Activated T-helper 1 cell treated with anti-CD3 and anti-CD28 coated beads, Interleukin-2, amount 50 U/mL, for 16 hours (primary cell): ENCODE measurements around the gene FMN2.
"Not testable (repeated sequence)": the region's sequence is repeated elsewhere in the genome, so short reads cannot be mapped to it uniquely, and the experiment has no call there.

Source experiments
- DNase-seq, 2 donors: peaks; one replicate each; pipeline ENCODE4 v3.0.0-alpha.2; 2020; ENCODE audit warnings: low read depth in 1 of 2, low spot score in 1 of 2

The FMN2 gene

DNA sequence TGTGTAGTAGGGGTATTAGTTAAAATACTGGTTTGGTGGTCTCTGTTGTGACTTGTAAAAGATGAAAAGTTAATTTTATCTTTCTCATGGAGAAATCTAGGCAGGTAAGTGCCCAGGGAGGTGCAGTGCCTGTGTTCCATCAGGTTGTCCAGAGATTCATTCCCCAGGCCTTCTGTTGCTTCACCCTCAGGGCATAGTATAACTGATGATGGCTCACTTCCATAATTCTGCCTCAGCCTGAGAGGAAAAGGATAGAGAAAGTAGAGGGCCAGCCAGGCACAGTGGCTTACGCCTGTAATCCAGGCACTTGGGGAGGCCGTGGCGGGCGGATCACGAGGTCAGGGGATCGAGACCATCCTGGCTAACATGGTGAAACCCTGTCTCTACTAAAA is 153.9 kb downstream of the FMN2 start:
- no peak for DNase-seq

DNA sequence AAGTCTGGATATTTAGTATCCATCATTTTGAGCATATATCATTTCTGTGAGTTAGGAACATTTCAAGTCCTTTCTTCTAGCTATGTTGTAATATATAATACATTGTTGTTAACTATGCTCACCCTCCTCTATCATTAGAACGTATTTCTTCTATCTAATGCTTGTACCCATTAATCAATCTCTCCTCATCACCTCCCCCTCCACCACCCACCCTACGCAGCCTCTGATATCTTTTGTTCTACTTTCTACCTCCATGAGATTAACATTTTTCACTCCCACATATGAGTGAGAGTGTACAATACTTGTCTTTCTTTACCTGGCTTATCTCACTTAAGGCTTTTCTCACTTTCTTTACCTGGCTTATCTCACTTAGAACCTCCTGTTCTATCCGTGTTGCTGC is 156.2 kb downstream of the FMN2 start:
- no peak for DNase-seq

DNA sequence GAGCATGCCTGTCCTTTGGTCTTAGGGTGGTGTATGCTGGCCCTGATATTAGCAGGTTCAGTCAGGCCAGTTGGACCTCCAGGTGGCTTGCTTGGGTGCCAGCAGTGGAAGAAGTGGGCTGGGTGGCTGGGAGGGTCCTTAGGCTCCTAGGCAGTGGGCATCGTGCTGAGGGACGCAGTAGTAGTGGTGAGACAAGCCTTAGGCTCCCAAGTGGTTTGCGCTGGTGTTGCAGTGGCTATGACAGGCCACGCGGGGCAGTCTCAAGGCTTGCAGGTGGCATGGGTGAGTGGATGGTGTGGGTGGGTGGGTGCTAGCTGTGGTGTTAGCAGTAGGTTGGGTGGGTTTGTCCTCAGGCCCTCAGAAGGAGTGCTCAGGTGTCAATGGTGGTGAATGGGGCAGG is 162.3 kb downstream of the FMN2 start:
- no peak for DNase-seq

DNA sequence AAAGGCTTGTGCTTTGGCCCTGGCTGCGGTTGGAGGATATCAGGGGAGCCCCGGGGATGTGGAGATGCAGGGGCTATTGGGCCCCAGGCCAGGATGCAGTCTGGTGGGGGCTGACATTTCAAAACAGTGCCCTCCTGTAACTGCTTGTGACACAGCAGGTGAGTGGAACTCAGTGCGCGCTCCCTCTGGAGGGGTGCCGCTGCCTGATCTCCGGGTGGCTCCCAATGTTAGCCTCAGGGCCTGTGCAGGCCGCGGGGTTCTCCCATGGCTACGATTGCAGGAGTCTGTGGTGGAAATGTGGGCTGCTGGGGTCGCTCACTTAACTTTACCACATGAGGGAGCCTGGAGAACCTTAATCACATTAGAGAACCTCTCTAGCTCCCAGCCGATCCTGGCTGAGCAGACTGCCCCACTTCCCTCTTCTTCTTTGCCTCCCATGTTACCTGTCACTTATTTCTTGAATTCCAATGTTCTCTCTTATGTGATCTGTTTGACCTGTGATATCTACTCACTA is 163.2 kb downstream of the FMN2 start:
- DNase-seq = no peak

DNA sequence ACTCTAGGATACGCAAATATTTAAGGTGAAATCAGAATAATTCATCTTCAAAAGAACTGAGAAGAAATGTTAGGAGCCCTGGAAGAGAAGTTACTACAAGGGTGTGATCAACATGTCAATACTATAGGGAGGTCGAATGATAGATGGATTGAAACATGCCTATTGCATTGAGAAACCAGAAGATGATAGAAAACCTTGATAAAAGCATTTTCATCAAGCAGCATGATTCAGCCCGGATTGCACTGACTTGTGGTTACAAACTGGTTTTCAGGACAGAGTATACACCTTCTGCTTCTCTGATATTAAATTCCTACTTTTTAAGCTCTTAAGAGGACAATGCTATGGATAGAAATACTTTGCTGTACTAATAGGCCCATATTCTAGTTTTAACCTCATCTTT is 164.2 kb downstream of the FMN2 start:
- no peak for DNase-seq

DNA sequence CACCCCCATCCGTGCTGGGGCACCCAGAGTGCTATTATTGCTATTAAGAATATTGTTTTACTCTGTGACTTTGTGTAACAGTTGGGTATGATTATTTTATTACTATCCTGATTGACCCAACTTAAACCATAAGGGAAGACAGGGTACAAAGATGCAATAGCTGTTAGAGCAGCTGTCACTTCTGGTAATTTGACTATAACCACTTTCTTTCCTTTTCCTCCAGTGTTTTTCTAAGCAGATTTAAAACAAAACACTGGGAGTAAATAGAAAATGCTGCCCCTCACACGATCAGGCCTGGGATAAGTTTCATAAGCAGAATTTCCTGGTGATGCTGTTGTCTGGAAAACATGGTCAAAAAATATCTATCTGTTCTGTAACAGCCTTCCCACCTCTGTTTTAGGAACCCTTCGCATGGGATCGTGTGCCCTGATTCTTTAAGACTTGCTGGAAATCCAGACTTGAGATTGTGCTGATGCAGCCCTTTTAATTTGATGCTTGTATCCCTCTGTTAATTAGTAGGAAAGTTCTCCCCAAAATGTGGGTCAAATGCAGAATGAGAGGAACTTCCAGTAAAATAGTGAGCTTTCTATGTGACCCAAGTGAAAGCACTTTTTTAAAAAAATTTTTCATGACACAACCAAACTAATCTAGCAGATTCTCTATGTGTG is 165.3 kb downstream of the FMN2 start:
- DNase-seq = no peak

DNA sequence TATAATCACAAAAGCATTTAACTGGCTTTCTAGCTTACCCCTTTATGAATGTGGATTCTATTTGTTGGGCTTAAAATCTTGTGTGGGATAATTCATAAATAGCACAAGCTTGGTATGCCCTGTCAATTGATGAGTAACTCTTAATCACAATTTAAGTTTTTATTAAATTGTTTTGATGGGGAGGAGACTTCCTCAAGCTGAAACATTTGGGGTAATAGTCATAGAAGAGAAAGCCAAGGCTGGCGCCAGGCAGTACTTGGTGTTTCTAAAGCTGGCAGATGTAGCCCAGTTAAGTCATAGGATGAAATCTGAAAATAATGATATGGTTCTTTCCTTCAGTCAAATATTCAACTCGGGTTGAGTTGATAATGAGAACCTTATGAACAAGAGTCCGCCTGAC is 167.2 kb downstream of the FMN2 start:
- no peak for DNase-seq

DNA sequence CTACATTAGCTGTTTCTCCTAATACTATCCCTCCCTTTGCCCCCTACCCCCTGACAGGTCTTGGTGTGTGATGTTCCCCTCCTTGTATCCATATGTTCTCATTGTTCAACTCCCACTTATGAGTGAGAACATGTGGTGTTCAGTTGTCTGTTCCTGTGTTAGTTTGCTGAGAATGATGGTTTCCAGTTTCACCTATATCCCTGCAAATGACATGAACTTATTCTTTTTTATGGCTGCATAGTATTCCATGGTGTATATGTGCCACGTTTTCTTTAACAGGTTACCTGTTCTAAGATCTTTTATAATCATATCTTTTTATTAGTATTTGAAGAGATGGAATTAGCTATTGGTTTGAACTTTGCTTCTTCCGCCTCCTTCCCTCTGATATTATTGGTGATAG is 172.8 kb downstream of the FMN2 start:
- DNase-seq = not testable (repeated sequence)

DNA sequence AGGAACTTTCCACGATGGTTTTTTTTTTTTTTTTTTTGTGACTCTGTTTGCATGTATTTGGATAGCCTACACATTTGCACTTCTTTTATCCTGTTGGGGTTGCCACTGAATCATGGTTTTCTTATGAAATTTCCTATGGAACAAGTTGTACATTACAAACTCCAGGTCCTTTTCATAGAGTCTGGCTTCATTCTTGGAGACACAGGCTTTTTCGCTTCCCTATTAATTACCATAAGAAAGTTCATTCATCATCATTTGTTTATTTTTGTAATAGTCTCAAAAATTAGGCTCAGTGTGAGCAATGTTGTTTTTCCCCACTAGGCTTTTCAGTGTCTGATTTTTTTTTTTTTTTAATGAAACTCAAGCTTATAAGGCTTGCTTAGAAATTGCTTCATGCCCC is 179.4 kb downstream of the FMN2 start:
- no peak for DNase-seq

DNA sequence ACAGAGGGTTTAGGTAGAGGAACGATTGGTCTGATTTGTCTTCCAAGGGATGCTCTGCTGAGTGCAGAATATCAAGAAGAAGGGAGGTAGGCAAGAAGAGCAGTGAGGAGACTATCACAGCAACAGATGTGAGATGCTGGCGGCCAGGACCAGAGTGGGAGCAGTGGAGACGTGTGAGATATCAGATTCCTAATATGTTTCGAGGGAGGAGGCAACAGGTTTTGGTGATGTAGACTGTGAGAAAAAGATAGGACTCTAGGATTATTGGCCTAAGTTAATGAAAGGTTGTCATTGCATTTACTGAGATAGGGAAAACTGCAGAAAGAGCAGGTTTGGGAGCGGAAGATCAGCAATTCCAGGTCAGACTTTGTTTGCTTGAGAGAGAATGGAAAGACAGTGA is 182.9 kb downstream of the FMN2 start:
- no peak for DNase-seq

DNA sequence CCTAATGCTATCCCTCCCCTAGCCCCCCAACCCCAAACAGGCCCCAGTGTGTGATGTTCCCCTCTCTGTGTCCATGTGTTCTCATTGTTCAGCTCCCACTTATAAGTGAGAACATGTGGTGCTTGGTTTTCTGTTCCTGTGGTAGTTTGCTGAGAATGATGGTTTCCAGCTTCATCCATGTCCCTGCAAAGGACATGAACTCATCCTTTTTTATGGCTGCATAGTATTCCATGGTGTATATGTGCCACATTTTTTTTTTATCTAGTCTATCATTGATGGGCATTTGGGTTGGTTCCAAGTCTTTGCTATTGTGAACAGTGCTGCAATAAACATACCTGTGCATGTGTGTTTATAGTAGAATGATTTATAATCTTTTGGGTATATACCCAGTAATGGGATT is 183.5 kb downstream of the FMN2 start:
- DNase-seq = not testable (repeated sequence)

DNA sequence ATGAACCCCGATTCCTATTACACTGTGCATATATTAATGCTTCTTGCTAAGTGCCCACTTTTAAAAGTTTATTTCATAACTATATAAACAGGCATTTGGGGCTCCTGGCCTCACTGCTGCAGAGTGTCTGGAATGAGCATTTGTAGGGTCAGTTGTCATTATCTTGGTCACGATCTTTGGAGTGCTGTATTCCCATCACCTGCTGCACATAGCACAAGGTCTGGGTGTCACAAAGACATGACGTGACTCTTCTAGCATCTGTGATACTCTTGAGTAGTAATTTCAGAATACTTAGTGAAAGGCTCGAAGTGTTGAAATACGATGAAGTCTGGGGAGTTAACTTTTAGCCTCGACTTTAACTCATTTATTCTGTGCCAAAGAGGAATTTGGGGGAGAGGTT is 186.4 kb downstream of the FMN2 start:
- DNase-seq = no peak

DNA sequence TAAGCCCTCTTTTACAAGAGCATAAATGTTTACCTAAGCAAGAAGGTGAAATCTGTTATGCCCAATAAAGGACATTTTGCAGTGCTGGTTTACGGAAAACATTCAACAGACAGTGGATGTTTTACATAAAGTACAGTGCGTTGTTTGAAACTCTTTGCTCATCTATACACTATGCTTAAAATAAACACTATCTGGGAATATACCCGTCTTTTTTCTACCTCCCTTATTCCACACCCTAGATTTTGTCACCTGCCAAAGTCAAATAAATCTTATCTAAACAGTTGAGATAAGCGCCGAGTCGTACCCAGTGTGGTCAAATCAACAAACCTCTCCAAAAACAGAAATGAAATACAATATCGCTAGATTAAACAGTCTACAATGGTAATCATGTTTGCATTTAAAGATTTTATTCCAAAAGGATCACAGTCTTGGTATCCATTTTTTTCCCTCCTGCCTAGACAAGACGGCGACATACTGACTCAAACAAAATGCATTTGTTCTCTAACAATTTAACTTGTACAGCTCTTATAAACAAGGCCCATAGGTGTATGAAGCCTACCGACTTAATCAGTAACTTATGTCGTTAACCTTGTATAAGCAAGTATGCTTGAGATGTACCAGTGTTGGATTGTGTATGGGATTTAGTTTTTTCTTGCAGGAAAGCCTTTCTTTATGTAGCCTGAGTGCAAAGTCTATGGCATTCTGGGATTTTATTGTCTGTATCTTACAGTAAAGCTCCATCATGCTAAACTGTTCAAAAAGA is 189.1 kb downstream of the FMN2 start:
- no peak for DNase-seq

DNA sequence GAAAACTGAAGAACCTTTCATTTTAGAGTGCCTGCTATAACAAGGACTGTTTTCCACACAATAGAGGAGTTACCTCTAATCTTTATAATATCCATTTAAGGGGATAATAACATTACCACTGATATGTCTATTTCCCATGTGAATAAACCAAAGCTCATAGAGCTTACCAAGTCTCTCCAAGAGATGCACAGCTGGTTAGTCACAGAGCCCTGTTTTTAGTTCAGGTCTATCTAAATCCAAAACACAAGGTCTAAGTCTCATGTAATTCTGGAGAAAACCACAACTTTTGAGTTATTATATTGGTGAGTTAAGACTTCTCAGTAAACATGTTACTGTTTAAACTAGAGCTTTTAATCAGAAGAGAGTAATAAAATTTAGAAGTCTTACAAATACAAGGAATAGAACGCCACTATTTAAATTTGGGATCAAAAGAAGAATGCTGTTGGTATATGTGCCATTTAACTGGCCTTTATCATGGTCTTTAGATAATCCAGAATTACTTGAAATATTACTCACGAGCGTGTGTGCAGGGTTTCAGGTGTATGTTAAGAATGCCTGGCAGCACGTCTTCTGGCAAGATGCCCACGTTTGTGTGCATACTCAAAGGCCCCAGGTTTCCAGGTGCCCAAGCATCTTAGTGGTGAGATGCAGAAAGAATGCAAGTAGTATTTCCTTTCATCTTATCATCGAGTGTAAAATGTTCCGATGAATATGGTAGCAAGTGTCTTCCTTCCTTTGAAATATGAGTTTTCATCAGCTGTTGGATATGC is 190.6 kb downstream of the FMN2 start:
- no peak for DNase-seq

DNA sequence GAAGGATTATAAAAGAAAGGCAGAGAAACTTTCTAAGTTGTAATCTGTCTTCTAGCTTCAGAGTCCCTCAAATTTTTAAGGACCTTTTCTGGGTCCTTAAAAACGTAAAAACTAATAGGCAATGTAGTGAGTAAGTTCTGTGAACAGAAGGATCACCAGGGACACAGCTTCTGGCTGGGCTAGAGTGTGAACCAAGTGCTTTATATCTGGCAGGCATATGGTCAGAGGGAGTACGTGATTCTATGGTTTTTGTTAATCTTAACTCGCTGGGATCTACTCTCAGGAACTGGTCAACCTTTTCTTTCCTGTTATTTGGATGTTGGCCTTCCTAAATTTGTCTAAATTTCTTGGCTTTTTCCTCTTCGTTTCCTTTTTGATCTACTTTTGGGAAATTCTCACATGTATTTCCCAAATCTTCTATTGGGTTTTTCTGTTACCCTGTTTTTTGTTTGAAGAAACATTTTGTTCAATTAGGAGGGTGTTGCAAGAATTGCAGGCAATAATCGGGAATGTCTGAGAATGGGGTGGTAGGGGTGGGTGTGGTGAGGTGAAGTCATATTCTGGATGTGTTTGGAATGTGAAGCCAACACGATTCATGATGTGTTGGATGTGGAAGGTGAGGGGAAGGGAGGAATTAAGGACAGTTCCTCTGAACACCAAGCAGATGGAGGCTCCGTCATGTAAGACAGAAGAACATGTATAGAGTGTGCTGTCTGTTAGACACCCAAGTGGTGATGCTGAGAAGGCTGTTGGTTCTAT is 193.2 kb downstream of the FMN2 start:
- no peak for DNase-seq

DNA sequence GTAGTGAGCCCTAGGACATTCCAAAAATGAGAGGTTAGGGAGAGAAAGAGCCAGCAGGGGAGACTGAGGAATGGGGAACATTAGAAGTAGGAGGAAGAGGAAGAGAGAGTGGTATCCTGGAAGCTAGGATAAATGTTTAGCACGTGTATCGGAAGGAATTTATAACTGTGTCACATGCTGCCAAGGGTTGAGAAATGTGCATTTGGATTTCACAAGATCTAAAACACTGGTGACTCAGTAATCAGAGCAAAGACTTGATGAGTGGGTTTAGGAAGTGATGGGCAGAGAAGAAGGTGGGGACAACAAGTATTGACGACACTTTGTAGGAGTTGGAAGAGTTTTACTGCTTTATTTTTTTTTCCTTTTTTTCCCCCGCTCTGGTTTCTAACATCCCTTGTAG is 193.9 kb downstream of the FMN2 start:
- DNase-seq = no peak

DNA sequence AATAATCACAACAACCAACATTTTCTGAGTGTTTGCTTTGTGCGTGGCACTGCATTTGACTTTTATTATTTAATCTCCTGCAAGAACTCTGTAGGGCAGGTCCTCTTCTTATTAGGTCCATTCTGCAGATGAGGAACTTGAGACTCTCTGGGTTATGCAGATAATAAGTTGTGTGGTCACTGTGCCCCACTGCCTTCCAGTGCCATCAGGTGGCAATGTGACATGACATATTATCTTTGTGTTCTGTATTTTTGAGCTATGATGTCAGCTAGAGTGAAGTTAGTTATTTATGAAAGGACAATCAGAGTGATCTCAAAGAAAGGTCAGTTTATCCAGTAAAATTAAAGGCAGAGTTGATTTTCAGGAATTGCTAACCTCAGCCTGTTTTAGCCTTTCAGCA is 196.0 kb downstream of the FMN2 start:
- DNase-seq = no peak

DNA sequence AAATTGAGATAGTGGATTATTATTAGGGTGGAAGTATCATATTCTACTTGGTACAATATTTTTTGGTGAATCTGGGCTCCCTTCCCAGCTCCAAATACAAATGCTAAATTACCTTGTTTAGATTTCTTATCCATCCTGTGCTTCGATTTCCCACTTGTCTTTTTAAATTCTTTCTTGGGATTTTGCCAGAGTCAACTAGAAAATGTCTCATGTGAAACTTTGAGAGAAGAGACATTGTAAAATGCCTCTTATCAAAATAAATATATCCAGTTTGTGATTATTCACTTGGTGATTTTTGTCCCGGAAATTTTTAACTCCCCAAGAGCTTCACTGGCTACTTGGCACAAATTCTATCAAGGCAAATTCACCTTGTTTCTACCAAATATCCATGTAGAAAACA is 202.0 kb downstream of the FMN2 start:
- no peak for DNase-seq

DNA sequence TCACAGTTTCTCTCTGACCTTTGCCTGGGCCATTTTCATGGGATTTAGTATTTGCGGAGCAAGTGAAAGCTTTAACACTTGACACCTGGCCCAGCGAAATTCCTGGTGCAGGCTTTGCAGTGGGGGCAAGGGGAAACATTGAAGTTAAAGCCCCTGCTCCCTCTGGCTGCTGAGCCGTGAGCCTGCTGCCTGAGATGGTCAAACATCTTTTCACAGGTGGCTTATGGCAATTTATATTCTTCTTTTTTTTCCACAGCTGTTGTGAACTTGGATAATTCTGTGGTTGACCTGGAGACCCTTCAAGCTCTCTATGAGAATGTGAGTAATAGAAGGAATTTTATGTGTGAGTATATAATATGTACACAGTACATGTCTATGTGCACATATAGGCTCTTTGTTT is 202.9 kb downstream of the FMN2 start:
- no peak for DNase-seq

DNA sequence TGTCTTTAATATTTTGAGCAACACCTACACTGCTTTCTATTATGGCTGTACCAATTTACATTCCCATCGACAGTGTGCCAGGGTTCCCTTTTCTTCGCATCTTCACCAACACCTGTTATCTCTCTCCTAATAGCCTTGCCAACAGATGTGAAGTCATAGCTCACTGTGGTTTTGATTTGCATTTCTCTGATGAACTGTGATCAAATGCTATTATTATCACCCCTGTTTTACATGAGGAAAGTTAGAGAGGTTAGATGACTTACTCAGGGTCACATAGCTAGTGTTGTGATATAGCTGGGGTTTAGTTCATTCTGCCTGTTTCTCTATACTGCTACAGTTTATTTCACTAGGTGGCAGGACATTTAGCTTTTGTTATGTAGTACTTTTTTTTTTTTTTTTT is 204.1 kb downstream of the FMN2 start:
- DNase-seq = no peak

DNA sequence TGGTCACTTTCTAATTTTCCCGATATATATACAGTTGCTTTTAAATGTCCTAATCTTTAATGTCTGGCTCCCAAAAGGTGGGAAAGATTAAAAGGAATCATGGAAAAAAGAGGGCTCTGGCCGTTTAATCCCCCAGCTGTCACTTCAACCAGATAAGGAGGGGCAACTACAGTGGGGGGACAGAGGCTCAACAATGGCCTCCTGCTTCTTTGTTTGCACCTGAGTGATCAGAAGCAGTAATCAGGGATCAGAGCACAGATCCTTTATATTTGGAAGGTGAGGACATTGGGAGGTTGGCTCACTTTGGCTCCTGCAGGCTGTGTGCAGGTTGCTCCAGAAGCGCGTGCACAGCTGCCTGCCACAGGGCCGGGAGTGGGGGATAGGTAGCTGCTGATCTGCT is 212.8 kb downstream of the FMN2 start:
- no peak for DNase-seq
